NCI-H2227 (cell line): Measurements from ENCODE around the gene SERPINI2.

Experiments used
- DNase-seq: peaks from one replicate; lab custom pipeline; 2025; ENCODE audit not compliant: unreplicated experiment; lab: John Stamatoyannopoulos, UW

The SERPINI2 gene

GRCh38 chr3:167473863-167474262 is at the start of gene SERPINI2:
Gene SERPINI2, minus strand, starts transcription at chr3:167474042. Its CDS starts 2,208 bp downstream, at chr3:167471834.
- no peak for DNase-seq

- no peak for DNase-seq
These were observed 47.1 kb upstream of the SERPINI2 start for GRCh38 chr3:167521006-167521355.

- DNase-seq = no peak
These were observed 46.6 kb upstream of the SERPINI2 start for GRCh38 chr3:167520266-167521005.

- DNase-seq = no peak
These were observed 34.1 kb upstream of the SERPINI2 start for GRCh38 chr3:167507954-167508353.

GRCh38 chr3:167502401-167502800 is 28.6 kb upstream of the SERPINI2 start:
- no peak for DNase-seq

- no peak for DNase-seq
These were observed 28.1 kb upstream of the SERPINI2 start for GRCh38 chr3:167501941-167502340.

- no peak for DNase-seq
These were observed 24.1 kb upstream of the SERPINI2 start for GRCh38 chr3:167497903-167498302.

GRCh38 chr3:167493244-167493643 is 19.4 kb upstream of the SERPINI2 start:
- DNase-seq = no peak

GRCh38 chr3:167491621-167492020 is 17.8 kb upstream of the SERPINI2 start:
- DNase-seq = no peak

- DNase-seq = no peak
These were observed 15.7 kb upstream of the SERPINI2 start for GRCh38 chr3:167489571-167489970.

- DNase-seq = no peak
These were observed 13.7 kb upstream of the SERPINI2 start for GRCh38 chr3:167487556-167487955.

GRCh38 chr3:167484551-167484950 is 10.7 kb upstream of the SERPINI2 start:
- DNase-seq = no peak

GRCh38 chr3:167483708-167484475 is 10.1 kb upstream of the SERPINI2 start:
- DNase-seq = no peak

GRCh38 chr3:167481164-167481563 is 7.3 kb upstream of the SERPINI2 start:
- DNase-seq = no peak

- no peak for DNase-seq
These were observed 6.9 kb upstream of the SERPINI2 start for GRCh38 chr3:167480748-167481147.

GRCh38 chr3:167469381-167469780 is 4.5 kb downstream of the SERPINI2 start:
- no peak for DNase-seq

- DNase-seq = no peak
These were observed 5.8 kb downstream of the SERPINI2 start for GRCh38 chr3:167467848-167468611.

- no peak for DNase-seq
These were observed 6.9 kb downstream of the SERPINI2 start for GRCh38 chr3:167466966-167467365.

- DNase-seq = no peak
These were observed 17.6 kb downstream of the SERPINI2 start for GRCh38 chr3:167456157-167456799.

- DNase-seq = no peak
These were observed 20.0 kb downstream of the SERPINI2 start for GRCh38 chr3:167453815-167454214.

GRCh38 chr3:167451282-167451681 is 22.6 kb downstream of the SERPINI2 start:
- no peak for DNase-seq
